ENCODE data around the gene SLC17A1.

DNA sequence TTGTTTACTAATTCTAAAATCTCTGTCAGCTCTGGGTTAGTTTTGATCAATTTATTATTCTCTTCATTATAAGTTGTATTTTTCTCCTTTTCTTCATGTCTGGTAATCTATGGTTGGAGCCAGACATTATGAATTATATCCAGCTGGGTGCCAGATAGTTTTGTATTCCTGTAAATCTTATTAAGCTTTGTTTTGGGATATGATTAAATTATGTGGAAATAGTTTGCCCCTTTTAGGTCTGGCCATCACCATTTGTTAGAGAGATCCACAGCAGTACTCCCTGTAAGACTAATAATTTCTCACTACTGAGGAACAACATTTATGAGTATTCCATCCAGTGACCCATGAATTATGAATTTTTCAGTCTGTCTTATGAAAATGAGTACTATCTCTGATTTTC is 20.9 kb upstream of the SLC17A1 start:
- TF ChIP-seq, protein P1, sequence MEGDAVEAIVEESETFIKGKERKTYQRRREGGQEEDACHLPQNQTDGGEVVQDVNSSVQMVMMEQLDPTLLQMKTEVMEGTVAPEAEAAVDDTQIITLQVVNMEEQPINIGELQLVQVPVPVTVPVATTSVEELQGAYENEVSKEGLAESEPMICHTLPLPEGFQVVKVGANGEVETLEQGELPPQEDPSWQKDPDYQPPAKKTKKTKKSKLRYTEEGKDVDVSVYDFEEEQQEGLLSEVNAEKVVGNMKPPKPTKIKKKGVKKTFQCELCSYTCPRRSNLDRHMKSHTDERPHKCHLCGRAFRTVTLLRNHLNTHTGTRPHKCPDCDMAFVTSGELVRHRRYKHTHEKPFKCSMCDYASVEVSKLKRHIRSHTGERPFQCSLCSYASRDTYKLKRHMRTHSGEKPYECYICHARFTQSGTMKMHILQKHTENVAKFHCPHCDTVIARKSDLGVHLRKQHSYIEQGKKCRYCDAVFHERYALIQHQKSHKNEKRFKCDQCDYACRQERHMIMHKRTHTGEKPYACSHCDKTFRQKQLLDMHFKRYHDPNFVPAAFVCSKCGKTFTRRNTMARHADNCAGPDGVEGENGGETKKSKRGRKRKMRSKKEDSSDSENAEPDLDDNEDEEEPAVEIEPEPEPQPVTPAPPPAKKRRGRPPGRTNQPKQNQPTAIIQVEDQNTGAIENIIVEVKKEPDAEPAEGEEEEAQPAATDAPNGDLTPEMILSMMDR (IDR thresholded peaks at IDR 0.05): no peak
- no peak for TF ChIP-seq POLR2A (IDR thresholded peaks at IDR 0.05)

All from right lobe of liver (tissue), 4 donors.